ENCODE measurements around the gene DNHD1. TPM values are rescaled to one million over a fixed set of nuclear protein-coding genes. Genes with fewer than 3 reads are reported as not detected.

The DNHD1 gene
- total and polyA plus RNA-seq, 2 of the 8 experiments (the other 6 are each of a cell fraction or from before 2014, with no cell fraction given), result 5.0 to 6.8 TPM

DNA sequence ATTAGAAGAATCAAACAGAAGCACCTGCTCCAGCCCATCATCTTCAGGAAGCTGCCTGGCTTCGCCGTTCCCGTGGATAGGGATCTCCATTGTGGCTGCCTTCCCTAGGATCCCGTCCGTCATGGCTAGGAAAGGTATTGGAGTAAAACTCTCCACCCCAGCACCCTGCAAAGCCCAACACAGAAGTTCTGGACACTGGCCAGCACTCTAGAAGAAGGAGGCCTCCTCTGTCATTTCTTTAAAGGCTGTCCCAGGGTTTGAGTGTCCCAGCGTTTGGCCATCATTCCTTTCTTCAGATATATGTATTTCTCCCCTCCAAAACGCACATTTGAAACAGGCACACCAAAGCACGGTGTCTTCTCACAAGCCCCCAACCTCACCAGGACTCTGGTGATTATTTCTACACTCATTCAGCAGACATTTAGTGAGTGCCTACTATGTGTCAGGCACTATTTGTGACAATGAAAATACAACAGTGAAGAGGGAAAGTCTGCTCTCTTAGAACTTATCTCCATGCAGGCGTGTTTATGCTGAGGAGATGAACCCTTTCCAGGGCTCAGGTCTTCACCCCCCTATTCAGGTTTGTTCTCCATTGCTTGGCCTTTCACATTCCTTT is 16.7 kb upstream of the DNHD1 start:
- H3K9me3 ChIP-seq (ENCODE audit: insufficient read depth in 2 of 2, low read depth in 1 of 2, low read length in 1 of 2), result no peaks in the 10 kb centered on the region
- DNase-seq (ENCODE audit: low read depth in 1 of 2, low spot score in 2 of 2) (no peak), FAIRE-seq (no peak)
- H2AFZ ChIP-seq (ENCODE audit: low read length), result no peak overlapping the region
- peaks cover 4 to 13% (median 5%) of the 10 kb centered on the region in 4 experiments for H3K4me1 ChIP-seq (replicated peaks in 1 of 4; ENCODE audit: control insufficient read depth in 3 of 4, insufficient read depth in 4 of 4, low read length in 3 of 4)
- peak overlapping the region; percentile 93 for H3K27ac ChIP-seq (ENCODE audit: low read depth, low read length)
- H3K4me2 ChIP-seq (ENCODE audit: insufficient read depth in 1 of 2, low read depth in 2 of 2, low read length in 2 of 2), result peak overlapping the region; percentile 90 to 99
- peaks cover 14 to 39% of the 10 kb centered on the region in 2 experiments for H3K79me2 ChIP-seq (ENCODE audit: control insufficient read depth in 1 of 2, insufficient read depth in 2 of 2, low read length in 2 of 2)
- ChIA-PET POLR2A (ENCODE audit: partially characterized antibody) (no interaction called here), CTCF (ENCODE audit: partially characterized antibody) (interaction anchor here (1.1 kb wide), 1 partner anchor 37 kb away, joined by 4 read pairs; no protein-coding TSS in a partner anchor)
- 71% methylated on average over 9 of the region's 9 CpGs; no CpG with 5 or more reads in 1 of the 2 experiments for WGBS, 2 experiments (ENCODE audit: extremely low coverage in 1 of 2, insufficient coverage in 1 of 2, insufficient read length in 1 of 2, insufficient replicate concordance in 2 of 2, low coverage in 1 of 2, low lambda C conversion rate in 2 of 2, missing lambda C conversion rate in 1 of 2)
- H3K9ac ChIP-seq (replicated peaks in 1 of 4; ENCODE audit: extremely low read depth in 1 of 4, low read depth in 3 of 4, low read length in 3 of 4), result peak overlapping the region; percentile 59 to 96 (median 94)
- H4K20me1 ChIP-seq (replicated peaks in 1 of 2; ENCODE audit: control insufficient read depth in 1 of 2, insufficient read depth in 2 of 2, low read length in 2 of 2), result peaks cover 1 to 12% of the 10 kb centered on the region in 2 experiments
- 0 out of 2 replicates have a peak overlapping the region, but pooled peaks have one; percentile 61 for H2BK15ac ChIP-seq (ENCODE audit: low read length)
- no peak overlapping the region for H4K8ac ChIP-seq (ENCODE audit: extremely low read depth, insufficient read depth, low read length)
- no peak overlapping the region for H3K4ac ChIP-seq (replicated peaks; ENCODE audit: insufficient read length, low read depth, low read length)
- H3K79me1 ChIP-seq (ENCODE audit: low read depth, low read length), result peaks cover 14% of the 10 kb centered on the region
- H3K27me3 ChIP-seq (replicated peaks in 1 of 4; ENCODE audit: control insufficient read depth in 3 of 4, extremely low read depth in 1 of 4, insufficient read depth in 3 of 4, low read length in 3 of 4), result no peaks in the 10 kb centered on the region
- peak overlapping the region; percentile 89 to 100 (median 100) for H3K4me3 ChIP-seq (ENCODE audit: extremely low read depth in 1 of 4, insufficient read depth in 2 of 4, low read depth in 3 of 4, low read length in 4 of 4)
- H2BK20ac ChIP-seq (ENCODE audit: low read length), result no peak overlapping the region
- H3K23ac ChIP-seq (ENCODE audit: insufficient read length), result no peak overlapping the region
- peak overlapping the region; percentile 92; the same call in 1 of the 2 replicates for H2BK5ac ChIP-seq (ENCODE audit: low read depth, low read length)
- 0 out of 2 replicates have a peak overlapping the region, but pooled peaks have one; percentile 81 for H3K18ac ChIP-seq (ENCODE audit: extremely low read depth, low read length)
- H2BK12ac ChIP-seq (ENCODE audit: low read depth, low read length), result no peak overlapping the region
- H4K5ac ChIP-seq (ENCODE audit: insufficient read length, low read depth, low read length), result no peak overlapping the region
- no peak overlapping the region for H3K14ac ChIP-seq (ENCODE audit: insufficient read length)
- H3K56ac ChIP-seq (replicated peaks; ENCODE audit: insufficient read length, low read depth, low read length), result no peak overlapping the region
- peaks cover 20 to 63% (median 38%) of the 10 kb centered on the region in 4 experiments for H3K36me3 ChIP-seq (ENCODE audit: control insufficient read depth in 2 of 4, insufficient read depth in 4 of 4, low read length in 3 of 4)
- H3K23me2 ChIP-seq (ENCODE audit: low read depth, low read length), result peaks cover 11% of the 10 kb centered on the region
- H4K91ac ChIP-seq (replicated peaks; ENCODE audit: insufficient read length, low read length), result no peak overlapping the region
- H2BK120ac ChIP-seq (replicated peaks; ENCODE audit: low read depth, low read length), result no peak overlapping the region
- H2AK5ac ChIP-seq (ENCODE audit: low read depth, low read length), result 0 out of 2 replicates have a peak overlapping the region, but pooled peaks have one; percentile 42
- TF ChIP-seq KDM4A (IDR thresholded peaks at IDR 0.05; ENCODE audit: low read depth, low read length, severe bottlenecking) (no peak), RNF2 (IDR thresholded peaks at IDR 0.05; ENCODE audit: borderline replicate concordance, low read depth, low read length, missing control alignments, poor library complexity, severe bottlenecking) (no peak), SP2 (IDR thresholded peaks at IDR 0.05; ENCODE audit: low read length) (no peak), TCF12 (IDR thresholded peaks at IDR 0.05; ENCODE audit: low read depth, low read length) (no peak), SAP30 (IDR thresholded peaks at IDR 0.05; ENCODE audit: insufficient read depth, insufficient replicate concordance, low read length) (no peak), CTBP2 (IDR thresholded peaks at IDR 0.05; ENCODE audit: borderline replicate concordance, insufficient read depth, insufficient read length, low read length) (no peak), SP1 (IDR thresholded peaks at IDR 0.05; ENCODE audit: low read depth, low read length) (no peak)
- TF ChIP-seq, protein P1, sequence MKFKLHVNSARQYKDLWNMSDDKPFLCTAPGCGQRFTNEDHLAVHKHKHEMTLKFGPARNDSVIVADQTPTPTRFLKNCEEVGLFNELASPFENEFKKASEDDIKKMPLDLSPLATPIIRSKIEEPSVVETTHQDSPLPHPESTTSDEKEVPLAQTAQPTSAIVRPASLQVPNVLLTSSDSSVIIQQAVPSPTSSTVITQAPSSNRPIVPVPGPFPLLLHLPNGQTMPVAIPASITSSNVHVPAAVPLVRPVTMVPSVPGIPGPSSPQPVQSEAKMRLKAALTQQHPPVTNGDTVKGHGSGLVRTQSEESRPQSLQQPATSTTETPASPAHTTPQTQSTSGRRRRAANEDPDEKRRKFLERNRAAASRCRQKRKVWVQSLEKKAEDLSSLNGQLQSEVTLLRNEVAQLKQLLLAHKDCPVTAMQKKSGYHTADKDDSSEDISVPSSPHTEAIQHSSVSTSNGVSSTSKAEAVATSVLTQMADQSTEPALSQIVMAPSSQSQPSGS (IDR thresholded peaks at IDR 0.05; ENCODE audit: low read length), result no peak
- TF ChIP-seq, protein P2, sequence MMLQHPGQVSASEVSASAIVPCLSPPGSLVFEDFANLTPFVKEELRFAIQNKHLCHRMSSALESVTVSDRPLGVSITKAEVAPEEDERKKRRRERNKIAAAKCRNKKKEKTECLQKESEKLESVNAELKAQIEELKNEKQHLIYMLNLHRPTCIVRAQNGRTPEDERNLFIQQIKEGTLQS (IDR thresholded peaks at IDR 0.05; ENCODE audit: insufficient read depth, low read depth, low read length), result no peak

All from H1 (cell line).